GM12891 (cell line): ENCODE results near the gene OR2T27.

Experiments
- DNase-seq: peaks from one replicate; pipeline ENCODE4 v3.0.0; 2011; ENCODE audit warnings: low spot score; ENCODE audit not compliant: insufficient read length
- FAIRE-seq: peaks from 2 replicates; lab custom pipeline; 2011; peaks lifted over from hg19 to GRCh38; lab: Jason Lieb, UNC
- PAX5 ChIP-seq: IDR thresholded peaks from 2 replicates; pipeline ENCODE4 v1.6.1; 2011; ENCODE audit warnings: low read length, moderate library complexity, mild to moderate bottlenecking; ENCODE audit not compliant: insufficient read depth, severe bottlenecking
- POLR2A ChIP-seq: IDR thresholded peaks from 2 replicates; pipeline ENCODE4 v1.6.1; 2011; ENCODE audit warnings: low read depth, low read length, control low read depth
- POLR2AphosphoS5 ChIP-seq: IDR thresholded peaks from 2 replicates; pipeline ENCODE4 v1.6.1; 2011; ENCODE audit warnings: low read depth, low read length, control low read depth
- POU2F2 ChIP-seq: IDR thresholded peaks from 2 replicates; pipeline ENCODE4 v1.6.1; 2011; ENCODE audit warnings: low read depth, mild to moderate bottlenecking, control low read depth, low read length, moderate library complexity
- SPI1 ChIP-seq: IDR thresholded peaks from 2 replicates; pipeline ENCODE4 v1.6.1; 2011; ENCODE audit warnings: low read depth, low read length, control low read depth
- TAF1 ChIP-seq: IDR thresholded peaks from 2 replicates; pipeline ENCODE4 v1.6.1; 2011; ENCODE audit warnings: low read depth, low read length, control low read depth

The OR2T27 gene

GRCh38 chr1:248611883-248612414 lies 43.4 kb downstream of the OR2T27 start:
- DNase-seq (no peak), FAIRE-seq (no peak)
- TF ChIP-seq POLR2AphosphoS5 (no peak), TAF1 (no peak), PAX5 (no peak), POLR2A (no peak), SPI1 (no peak)

- DNase-seq: no peak
- TF ChIP-seq PAX5 (no peak), SPI1 (no peak), POU2F2 (no peak), TAF1 (no peak), POLR2AphosphoS5 (no peak), POLR2A (no peak)
- FAIRE-seq: no peak
These were observed 45.0 kb downstream of the OR2T27 start for GRCh38 chr1:248610301-248610700.
